ENCODE results near the gene TRMT13.
"Not testable (repeated sequence)": the region's sequence is repeated elsewhere in the genome, so short reads cannot be mapped to it uniquely, and the experiment has no call there.

The TRMT13 gene

GRCh38 chr1:100164216-100164615 is 31.3 kb downstream of the TRMT13 start:
- no peak for DNase-seq

GRCh38 chr1:100164702-100165101 is 31.7 kb downstream of the TRMT13 start:
- no peak for DNase-seq

- no peak for DNase-seq
Measured at GRCh38 chr1:100168051-100168450, 35.1 kb downstream of the TRMT13 start.

- no peak for DNase-seq
Measured at GRCh38 chr1:100177295-100178041, 44.5 kb downstream of the TRMT13 start.

GRCh38 chr1:100178091-100178490 is 45.1 kb downstream of the TRMT13 start, which contains the start of gene LRRC39:
Gene LRRC39, minus strand, starts transcription at chr1:100178256. Its CDS starts 9,740 bp downstream, at chr1:100168516.
- DNase-seq, result no peak

GRCh38 chr1:100183370-100183769 is 50.4 kb downstream of the TRMT13 start:
- no peak for DNase-seq

GRCh38 chr1:100184536-100184935 is 51.6 kb downstream of the TRMT13 start:
- DNase-seq, result peak; percentile 52

GRCh38 chr1:100187912-100188311 is 54.9 kb downstream of the TRMT13 start:
- no peak for DNase-seq

GRCh38 chr1:100188617-100189016 is 55.7 kb downstream of the TRMT13 start:
- DNase-seq, result no peak

GRCh38 chr1:100198596-100198995 is 65.6 kb downstream of the TRMT13 start:
- no peak for DNase-seq

GRCh38 chr1:100200060-100200459 is 67.1 kb downstream of the TRMT13 start:
- not testable (repeated sequence) for DNase-seq

All from GDM1 (cell line).